IPS-11a (cell line): ENCODE measurements around the gene CYB5B.

ENCODE experiments used
- H3K4me3 ChIP-seq: one replicate; pipeline ENCODE4 v1.5.1; 2013; ENCODE audit warnings: low read depth, low read length, control low read depth

The CYB5B gene

DNA sequence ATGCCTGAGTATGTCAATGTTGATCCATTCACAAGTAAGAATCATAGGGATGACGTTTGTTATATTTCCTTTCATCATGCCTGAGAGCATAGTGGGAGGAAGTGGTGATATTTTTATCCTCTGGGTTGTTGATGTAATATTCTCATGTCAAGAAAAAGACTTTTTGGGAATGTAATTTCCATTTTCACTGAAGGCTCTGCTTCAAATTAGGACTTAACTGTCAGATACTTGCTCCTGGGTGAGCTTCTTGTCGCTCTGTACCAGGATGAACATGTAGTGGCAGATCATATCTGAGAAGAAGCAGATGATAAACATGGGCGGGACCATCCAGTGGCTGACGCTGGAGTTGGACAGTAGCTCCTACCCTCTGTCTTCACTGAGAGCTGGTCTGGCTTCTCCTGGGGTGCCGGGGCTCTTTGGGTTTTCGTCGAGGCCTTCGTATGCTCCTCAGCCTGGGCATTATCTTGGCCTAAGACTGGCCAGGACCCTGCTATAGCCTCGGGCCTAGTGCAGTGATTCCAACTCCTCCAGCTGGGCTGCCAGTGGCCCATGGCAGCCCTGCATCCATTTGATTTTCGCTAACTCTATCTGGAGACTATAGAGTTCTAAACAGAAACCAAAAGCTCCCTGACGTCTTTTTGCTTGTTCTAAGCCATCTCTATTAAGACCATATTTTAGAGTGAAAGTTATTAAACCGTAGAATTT is 19.7 kb downstream of the CYB5B start:
- H3K4me3 ChIP-seq, result no peak overlapping the region

DNA sequence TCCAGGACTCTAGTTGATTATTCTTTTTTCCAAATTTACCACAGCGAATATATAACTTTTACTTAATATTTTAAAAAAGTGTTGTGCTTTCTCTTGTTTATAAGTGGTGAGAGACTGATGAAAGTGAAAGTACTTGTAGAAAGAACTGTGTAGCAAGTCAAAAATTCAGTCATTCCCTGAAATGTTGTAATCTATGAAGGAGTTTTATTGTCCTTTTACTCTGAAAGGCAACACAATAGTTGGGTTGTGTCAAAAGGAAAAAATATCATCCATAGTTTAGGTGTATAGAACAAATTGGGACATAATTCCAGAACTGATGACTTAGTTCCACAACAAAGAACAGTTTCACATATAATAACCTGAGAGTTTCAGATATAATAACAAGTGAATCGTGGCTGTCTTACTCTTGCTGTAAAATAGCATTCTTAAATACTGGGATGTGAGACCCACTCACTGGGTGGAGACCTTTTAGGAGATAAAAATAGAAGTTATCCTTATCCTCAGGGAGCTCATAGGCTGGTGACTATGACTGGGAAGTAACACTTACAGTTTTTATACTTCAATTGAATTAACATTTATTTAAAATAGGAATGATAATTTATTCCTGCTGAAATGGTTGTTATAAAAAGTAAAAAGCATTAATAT is 20.6 kb downstream of the CYB5B start:
- no peak overlapping the region for H3K4me3 ChIP-seq

DNA sequence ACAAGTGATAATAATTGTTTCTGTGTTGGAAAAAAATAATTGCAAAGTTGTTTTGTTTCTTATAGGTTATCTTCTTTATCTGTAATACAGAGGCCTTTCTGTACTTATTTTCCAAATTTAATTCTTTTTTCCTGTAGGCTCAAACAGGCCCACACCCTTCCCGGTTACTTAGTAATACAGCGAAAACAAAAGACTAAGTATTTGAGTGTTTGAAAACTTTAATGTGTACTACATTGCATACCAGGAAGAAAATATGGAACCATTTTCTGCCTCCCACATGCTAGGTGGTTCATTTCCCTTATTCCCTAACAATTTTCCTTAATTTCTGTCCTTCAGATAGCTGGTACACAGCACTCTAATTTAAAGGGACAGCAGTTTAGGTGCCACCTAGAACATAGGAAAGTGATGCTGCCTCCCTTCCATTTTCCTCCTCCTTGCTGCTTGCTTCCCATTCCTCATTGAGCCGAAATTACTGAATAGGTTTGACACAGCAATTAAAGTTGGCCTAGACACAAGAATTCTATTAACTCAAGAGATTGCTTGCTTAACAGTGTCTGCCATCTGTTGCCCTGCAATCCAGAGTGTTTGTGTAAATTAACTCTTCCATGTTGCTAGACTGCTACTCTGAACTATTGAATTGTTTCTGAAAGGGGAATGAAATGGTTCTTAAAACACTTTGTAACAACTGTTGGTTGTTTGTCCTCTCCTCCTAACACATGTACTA is 24.2 kb downstream of the CYB5B start:
- H3K4me3 ChIP-seq, result no peak overlapping the region

DNA sequence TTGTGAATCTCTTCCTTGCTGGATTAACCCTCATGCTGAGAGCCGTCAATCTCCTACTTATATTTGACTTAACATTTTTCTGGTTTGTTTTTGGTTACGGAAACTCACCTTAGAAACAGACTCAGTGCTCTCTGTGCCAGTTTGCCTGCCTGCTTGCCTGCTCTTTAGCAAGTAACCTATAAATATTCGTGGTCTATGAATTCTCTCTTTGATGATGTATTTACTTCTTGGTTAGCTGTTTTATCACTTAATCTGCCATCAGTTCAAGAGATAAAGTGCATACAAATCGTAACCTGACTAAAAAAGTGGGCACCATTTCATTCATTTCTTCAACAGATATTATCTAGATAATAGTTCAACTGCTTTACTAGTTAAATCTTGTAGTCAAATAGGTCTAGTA is 26.7 kb downstream of the CYB5B start:
- no peak overlapping the region for H3K4me3 ChIP-seq

DNA sequence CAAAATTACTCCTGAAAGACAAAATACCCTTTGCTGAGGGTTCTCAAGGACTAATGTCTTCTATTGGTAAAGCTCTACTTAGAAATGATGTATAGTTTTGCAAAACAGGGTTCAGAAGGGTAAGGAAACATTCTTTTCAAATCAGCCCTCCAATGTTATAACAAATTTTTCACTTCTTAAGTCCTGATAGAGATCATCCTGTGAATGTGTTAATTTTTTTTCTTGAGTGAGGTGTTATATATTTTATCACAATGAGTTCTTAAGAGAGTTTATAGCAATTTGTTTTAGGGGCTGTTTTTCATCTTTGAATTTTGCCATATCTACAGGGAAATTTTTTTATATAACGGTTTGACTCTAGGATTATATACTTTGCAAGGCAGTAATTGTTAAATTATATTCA is 29.5 kb downstream of the CYB5B start:
- H3K4me3 ChIP-seq, result no peak overlapping the region

DNA sequence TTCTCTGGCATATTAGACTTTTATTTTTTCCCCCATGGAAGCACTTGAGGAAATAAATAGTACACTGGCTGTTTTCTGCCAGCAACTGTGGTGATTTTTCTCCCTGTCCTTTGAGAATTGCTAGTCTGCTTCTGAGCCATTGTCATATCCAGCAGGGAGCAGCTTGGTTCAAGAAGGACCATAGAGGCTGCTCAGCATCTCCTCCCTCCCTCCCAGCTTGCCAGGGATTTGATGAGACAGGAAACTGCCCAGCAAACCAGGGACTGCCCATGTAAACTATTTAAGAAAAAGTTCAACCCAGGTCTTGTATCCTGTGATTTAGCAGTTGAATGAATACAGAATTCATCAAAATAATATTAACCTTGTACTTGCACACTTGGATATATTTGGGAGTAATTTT is 39.5 kb downstream of the CYB5B start:
- no peak overlapping the region for H3K4me3 ChIP-seq

DNA sequence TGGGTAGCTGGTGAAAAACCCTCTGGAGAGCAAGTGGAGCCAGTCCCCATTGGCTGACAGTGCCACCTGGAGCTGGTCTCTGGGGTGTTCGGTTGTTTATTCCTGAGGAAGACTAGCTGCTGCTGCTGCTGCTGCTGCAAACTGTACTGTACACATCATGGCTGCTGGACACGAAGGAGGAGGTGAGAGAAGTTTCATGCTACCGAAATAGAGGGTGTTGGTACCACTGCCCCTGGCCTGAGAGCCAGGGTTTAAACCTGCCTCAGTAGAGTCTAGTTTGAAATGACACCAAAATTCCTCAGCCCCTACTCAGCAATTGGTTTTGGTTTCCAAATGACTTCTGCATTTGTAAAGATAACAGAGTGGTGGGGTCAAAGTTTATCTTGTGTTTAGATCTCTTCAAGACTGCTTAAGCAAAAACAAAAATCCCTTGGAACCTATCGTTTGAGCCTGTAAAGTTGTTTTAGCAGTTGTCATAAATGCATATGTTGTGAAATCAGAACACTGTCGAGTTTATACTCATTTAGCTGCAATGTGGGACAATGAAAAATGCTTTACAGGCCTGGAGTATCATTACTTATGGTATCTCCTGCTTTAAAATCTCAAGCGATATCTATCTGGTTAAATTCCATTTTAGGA is 40.8 kb downstream of the CYB5B start:
- H3K4me3 ChIP-seq, result no peak overlapping the region

DNA sequence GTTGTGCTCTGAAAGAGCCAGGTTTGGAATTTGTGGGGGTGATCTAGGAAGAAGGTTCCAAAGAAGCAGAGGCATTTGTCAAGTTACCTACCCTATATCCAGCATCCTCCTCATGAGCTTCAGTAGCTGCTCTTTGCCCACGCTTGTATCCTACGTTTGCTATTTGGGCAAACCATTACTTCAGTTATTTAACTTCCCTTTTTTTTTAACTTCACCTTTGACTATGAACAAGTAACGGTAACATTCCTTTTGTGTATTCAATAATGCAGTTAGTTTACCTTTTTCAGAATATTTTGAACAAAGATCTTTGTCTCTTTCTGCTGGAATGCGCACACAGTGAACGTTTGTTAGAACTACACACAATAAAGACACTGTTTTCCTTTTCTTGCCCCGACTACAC is 41.5 kb downstream of the CYB5B start:
- H3K4me3 ChIP-seq, result no peak overlapping the region

DNA sequence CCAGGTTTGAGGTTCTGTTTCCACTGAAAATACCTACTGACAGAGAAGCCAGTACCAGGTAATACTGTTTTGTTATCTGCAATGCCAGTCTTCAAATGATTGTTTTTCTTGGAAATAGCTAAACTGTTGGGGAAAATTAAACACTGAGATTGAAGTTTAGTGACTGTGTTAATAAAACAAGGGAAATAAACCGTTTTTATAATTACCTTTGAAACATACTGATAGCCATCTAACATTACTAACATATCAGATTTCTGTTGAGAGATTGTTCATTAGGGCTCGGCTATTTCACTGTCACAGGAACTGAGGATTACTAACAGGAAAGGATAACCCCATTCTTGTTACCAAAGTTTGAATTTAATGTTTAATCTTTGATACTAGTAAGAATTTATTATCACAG is 42.1 kb downstream of the CYB5B start:
- no peak overlapping the region for H3K4me3 ChIP-seq

DNA sequence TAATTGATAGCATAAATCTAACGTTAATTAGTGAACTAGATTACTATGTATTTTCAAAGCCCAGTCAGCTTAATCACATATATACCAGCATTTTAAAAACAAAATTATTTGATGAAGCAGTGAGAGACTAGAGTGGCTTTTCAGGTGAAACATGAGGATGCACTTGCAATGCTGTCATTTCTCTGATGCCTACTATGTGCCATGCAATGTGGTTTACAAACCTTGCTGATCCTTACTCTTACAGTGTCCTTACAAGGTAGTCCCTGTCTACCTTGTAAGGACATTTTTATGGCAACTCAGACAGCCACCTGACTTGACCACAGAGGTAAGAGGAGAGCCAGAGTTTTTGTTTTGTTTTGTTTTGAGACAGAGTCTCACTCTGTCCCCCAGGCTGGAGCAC is 42.7 kb downstream of the CYB5B start:
- H3K4me3 ChIP-seq, result no peak overlapping the region

DNA sequence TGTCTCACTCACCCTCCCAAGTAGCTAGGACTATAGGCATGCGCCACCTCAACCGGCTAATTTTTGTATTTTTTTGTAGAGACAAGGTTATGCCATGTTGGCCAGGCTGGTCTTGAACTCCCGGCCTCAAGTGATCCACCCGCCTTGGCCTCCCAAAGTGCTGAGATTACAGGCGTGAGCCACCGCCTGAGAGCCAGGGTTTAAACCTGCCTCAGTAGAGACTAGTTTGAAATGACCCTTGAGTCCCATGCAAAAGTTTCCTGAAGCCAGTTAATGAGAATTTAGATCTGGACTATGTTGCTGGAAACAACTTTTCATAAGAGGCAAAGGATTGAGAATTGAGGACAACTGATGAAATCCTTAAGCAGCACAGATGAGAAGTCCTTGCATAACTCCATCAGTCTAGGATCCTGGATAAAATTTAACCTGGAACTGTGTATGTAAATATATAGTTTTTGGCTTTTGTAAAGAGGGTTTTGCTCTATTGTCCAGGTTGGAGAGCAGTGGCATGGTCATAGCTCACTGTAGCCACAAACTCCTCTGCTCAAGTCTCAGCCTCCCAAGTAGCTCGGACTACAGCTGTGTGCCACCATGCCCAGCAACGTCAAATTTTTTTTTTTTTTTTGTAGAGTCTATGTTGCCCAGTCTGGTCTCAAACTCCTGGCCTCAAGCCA is 43.2 kb downstream of the CYB5B start:
- no peak overlapping the region for H3K4me3 ChIP-seq

DNA sequence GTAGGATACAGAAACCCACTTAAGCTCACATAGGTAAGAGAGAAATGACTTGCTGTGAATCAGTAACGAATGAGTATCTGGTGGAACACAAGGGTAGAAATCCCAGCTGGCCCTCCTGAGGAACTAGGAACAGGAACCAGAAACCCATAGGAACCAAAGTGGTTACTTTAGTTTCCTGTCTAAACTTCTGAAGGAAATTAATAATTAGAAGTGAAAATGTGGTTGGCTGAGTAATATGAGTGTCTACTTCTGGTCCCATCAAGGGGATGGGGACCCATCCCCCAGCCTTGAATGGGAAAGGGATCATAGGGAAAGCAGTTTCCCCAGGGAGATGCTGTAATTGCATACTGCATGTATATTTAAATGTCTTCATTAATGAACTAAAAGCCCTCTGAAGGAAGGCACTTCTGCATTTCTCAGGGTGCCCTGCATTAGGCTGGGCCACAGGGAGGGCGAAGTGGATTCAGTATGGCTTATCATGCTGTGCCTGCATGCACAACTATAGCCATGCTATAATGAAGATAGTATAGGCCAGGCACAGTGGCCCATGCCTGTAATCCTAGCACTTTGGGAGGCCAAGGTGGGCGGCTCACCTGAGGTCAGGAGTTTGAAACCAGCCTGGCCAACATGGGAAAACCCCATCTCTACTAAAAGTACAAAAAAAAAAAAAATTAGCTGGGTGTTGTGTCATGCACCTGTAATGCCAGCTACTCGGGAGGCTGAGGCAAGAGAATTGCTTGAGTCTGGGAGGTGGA is 45.6 kb downstream of the CYB5B start:
- no peak overlapping the region for H3K4me3 ChIP-seq

DNA sequence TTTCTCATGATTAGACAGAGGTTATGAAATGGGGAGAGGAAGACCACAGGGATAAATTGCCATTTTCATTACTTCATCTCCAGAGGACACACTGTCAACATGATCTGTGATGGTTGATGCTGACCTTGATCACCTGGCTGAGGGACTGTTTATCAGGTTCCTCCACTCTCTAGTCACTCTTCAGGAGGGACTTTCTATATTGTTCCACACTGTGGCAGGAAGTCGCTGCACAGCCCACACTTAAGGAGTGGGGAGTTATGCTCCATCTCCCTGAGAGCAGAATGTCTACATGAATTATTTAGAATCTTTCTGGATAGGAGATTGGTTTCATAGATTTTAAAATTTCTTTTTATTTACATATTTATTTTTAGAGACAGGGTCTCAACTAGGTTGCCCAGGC is 46.7 kb downstream of the CYB5B start:
- no peak overlapping the region for H3K4me3 ChIP-seq

DNA sequence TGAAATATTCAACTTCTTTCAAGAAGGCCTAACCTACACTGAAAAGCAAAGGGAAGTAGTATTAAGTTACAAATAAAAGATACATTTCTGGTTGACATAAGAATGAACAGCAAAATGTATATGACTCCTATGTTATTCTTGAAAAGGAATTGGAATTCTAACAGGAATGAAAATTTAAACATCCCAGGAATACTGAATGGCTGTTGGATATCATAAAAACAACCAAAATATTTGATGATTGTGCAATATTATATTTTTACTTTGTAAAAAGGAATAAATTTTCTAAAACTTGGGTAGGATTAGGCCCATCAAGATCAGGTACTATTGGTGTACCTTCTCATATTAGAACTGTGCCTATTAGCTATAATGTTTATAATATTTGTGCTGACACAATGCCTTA is 50.0 kb downstream of the CYB5B start:
- no peak overlapping the region for H3K4me3 ChIP-seq

DNA sequence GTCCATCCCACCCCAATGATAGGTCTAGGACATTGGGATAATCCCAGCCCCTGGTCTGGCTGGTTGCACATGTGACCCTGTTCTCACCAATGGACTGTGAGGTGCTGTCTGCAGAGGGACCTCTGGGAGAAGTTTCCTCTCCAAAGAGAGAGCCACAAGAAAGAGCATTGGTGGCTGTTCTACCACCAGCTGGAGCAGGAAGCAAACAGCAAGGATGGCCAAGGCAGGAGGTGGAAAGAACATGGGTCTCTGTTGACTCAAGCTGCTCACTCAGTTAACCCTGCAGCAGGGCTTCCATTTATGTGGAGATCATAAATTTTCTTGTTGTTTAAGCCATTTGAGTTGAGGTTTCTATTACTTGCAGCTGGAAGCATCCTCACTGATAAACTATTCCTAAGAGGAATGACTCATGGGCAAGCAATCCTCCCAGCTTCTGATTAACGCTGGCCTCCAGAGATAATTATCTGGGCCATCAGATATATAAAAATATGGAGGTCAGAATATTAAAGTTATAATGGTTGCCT is 52.6 kb downstream of the CYB5B start:
- H3K4me3 ChIP-seq, result no peak overlapping the region

DNA sequence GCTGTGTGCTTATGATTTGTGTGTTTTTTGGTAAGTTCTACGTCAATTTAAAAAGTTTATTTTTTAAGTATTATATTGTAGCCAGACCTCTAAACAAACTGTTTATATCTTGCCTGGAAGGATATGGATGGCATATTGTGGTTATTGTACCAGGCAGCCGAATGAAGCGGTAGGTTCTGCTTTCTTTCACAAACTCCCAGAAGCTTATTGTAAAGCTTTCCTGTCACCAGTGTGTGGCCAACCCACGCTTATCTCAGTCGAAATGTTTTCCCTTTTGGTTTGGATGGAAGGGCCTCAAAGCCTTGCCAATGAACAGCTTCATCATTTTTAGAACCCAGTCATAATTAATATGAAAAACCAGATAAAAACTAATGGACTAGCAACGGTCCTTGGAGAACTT is 53.1 kb downstream of the CYB5B start:
- no peak overlapping the region for H3K4me3 ChIP-seq

DNA sequence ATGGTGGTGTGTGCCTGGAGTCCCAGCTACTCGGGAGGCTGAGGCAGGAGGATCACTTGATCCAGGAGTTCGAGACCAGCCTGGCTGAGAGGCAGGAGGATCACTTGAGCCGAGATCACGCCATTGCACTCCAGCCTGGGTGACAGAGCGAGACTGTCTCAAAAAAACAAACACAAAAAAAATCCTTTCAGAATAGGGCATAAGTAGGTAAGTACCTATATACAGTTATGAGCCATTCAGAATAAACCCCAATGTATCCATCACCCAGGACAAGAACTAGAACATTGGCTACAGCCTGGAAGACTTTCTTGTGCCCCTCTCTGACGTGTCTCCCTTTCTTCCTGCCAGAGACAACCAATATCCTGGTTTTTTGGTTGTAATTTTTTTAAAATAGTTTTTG is 54.3 kb downstream of the CYB5B start:
- no peak overlapping the region for H3K4me3 ChIP-seq

DNA sequence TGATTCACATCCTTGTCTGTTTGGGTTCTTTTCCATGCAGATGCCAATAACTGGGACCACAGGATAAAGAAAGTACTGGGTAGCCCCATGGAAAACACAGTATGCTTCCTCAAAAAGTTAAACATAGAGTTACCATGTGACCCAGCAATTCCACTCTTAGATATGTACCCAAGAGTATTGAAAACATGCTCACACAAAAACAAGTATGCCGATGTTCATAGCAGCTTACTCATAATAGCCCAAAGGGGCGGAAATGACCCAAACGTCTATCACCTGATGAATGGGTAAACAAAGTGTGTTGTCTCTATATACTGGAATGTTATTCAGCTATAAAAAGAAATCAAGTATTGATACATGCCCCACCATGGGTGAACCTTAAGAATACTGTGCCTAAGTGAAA is 55.4 kb downstream of the CYB5B start:
- H3K4me3 ChIP-seq, result no peak overlapping the region

DNA sequence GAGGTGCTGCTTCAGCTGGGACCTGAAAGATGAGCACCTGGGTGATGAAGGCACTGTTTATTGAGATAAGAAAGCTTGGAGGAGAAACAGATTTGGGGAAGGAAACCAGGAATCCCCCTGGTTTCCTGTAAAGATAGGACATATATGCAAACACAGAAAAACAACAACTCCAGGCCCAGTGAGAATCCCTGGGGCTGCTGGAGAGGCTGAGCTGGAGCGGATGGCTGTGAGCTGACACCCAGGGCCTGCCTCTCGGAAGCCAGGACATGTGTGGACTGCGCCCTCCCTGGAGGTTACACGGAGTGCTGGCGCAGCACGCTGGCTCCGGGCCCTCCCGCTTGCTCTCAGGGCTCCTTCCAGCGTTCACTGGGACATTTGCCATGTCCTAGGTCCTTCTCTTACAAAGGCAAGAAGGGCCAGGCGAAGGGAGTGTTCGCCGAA is 57.5 kb downstream of the CYB5B start:
- H3K4me3 ChIP-seq, result no peak overlapping the region

DNA sequence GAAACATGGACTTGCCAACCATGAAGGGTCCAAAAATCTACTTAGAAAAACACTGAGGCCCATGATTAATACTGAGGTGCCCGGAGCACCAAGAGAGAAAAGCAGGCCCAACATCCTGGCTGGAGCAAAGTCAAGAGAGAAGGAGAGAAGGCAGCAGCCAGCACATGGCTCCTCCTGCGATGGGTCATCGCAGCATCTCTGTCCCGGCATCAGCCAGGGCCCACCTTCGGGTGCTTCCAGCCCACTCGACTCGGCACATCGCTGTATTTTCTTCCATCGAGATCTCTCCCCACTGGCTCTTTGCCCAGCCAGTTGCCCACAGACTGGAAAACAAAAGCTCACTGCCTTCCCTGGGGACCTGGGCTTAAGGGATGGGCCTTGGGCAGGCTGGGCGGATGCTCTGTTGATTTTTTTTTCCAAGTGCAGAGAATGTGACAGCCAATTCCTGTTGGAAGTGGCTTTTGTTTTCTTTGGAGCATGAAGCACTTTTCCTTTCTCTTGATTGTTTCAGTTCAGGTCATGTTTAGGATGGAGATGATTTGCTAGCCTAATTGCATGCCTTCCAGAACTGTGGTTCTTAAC is 58.1 kb downstream of the CYB5B start:
- H3K4me3 ChIP-seq, result no peak overlapping the region
